Measurements from ENCODE around the gene CTXND1.

GRCh38 chr15:80260551-80260950 lies 8.5 kb upstream of the CTXND1 start:
- TF ChIP-seq REST (IDR thresholded peaks at IDR 0.05; ENCODE audit: low read depth) (no peak), CEBPB (IDR thresholded peaks at IDR 0.05) (no peak), EP300 (IDR thresholded peaks at IDR 0.05; ENCODE audit: borderline replicate concordance) (no peak), YY1 (IDR thresholded peaks at IDR 0.05; ENCODE audit: low read depth) (no peak), TAF1 (IDR thresholded peaks at IDR 0.05; ENCODE audit: low read depth) (no peak), TCF12 (IDR thresholded peaks at IDR 0.05; ENCODE audit: low read depth) (no peak), USF1 (IDR thresholded peaks at IDR 0.05) (no peak), EGR1 (IDR thresholded peaks at IDR 0.05) (no peak), MAX (IDR thresholded peaks at IDR 0.05) (no peak), RAD21 (IDR thresholded peaks at IDR 0.05; ENCODE audit: low read depth) (no peak)

All from Ishikawa (cell line).